ENCODE results near the gene PALLD. TPM values are rescaled to one million over a fixed set of nuclear protein-coding genes. Genes with fewer than 3 reads are reported as not detected.

The PALLD gene
- total RNA-seq, 2 experiments from 2014 or later: 0.49 to 0.78 TPM

DNA sequence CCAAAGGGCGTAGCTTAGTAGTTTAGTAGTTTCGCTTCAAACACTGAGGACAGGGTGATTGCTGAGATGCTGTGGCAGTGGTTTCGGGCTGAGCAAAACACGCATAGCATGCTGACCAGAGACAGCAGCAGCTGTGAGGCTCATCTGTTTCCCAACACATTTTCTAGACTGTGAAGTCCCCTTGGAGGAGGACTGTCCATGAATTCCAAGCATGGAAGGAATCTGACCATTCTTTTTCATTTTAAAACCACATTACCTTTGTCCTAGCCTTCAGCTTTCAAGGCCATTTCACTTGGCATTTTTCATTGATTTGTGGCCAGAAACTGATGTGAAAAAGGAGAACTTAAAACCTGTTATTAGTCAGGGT lies 240.9 kb downstream of the PALLD start:
- no peaks in the 10 kb centered on the region for H3K9me3 Mint-ChIP-seq
- ATAC-seq (ENCODE audit: poor library complexity) (no peak), DNase-seq (no peak)
- H3K36me3 Mint-ChIP-seq (ENCODE audit: low read depth): no peaks in the 10 kb centered on the region
- no peaks in the 10 kb centered on the region for H3K36me3 ChIP-seq (ENCODE audit: insufficient read depth, low read length)
- no peak overlapping the region for H3K4me3 ChIP-seq (ENCODE audit: low read length)
- H3K27ac Mint-ChIP-seq: no peak overlapping the region
- no peak for TF ChIP-seq CTCF (IDR thresholded peaks at IDR 0.05)
- H3K27ac ChIP-seq (ENCODE audit: low read depth in 1 of 2, low read length in 2 of 2): no peak overlapping the region
- intact Hi-C loops (cut with DNase I, micrococcal nuclease): no loop called here
- H3K9me3 ChIP-seq (ENCODE audit: control insufficient read depth in 1 of 2, insufficient read depth in 1 of 2, low read length in 2 of 2): no peaks in the 10 kb centered on the region
- ChIA-PET POLR2A (no interaction called here), CTCF (no interaction called here)
- no peaks in the 10 kb centered on the region for H3K4me1 ChIP-seq (ENCODE audit: insufficient read depth, low read length)
- H3K4me3 Mint-ChIP-seq: no peak overlapping the region
- H3K27me3 Mint-ChIP-seq: peaks cover 8% of the 10 kb centered on the region
- H3K4me1 Mint-ChIP-seq (ENCODE audit: low read depth): no peaks in the 10 kb centered on the region
- H3K27me3 ChIP-seq (ENCODE audit: control insufficient read depth in 1 of 2, insufficient read depth in 2 of 2, low read length in 2 of 2): no peaks in the 10 kb centered on the region

DNA sequence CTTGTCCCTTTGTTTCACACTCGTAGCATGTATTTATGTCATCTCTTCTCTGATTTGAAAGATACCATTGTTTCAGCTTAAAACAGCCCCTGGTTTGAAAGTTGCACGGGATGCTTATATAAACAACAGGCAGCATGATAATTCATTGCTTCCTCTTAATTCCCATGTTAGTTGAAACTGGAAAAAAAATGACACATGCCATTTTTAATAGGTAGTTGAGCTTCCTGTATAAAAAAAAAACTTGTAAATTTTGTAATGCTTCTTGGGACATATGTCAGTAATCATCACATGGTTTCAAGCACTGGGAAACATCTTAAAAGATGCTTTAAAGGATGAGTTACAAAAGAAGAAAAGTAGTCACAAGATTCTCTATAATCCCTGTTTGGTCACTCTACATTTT lies 243.0 kb downstream of the PALLD start:
- H3K9me3 Mint-ChIP-seq: no peaks in the 10 kb centered on the region
- DNase-seq (no peak), ATAC-seq (ENCODE audit: poor library complexity) (no peak)
- peaks cover 11% of the 10 kb centered on the region for H3K27me3 Mint-ChIP-seq
- H3K27me3 ChIP-seq (ENCODE audit: control insufficient read depth in 1 of 2, insufficient read depth in 2 of 2, low read length in 2 of 2): no peaks in the 10 kb centered on the region
- H3K36me3 ChIP-seq (ENCODE audit: insufficient read depth, low read length): no peaks in the 10 kb centered on the region
- CTCF ChIA-PET: no interaction called here
- H3K4me1 Mint-ChIP-seq (ENCODE audit: low read depth): no peaks in the 10 kb centered on the region
- TF ChIP-seq CTCF (IDR thresholded peaks at IDR 0.05): no peak
- POLR2A ChIA-PET: no interaction called here
- no peak overlapping the region for H3K4me3 ChIP-seq (ENCODE audit: low read length)
- H3K27ac ChIP-seq (ENCODE audit: low read depth in 1 of 2, low read length in 2 of 2): no peak overlapping the region
- H3K36me3 Mint-ChIP-seq (ENCODE audit: low read depth): no peaks in the 10 kb centered on the region
- intact Hi-C loops (cut with DNase I, micrococcal nuclease): no loop called here
- H3K27ac Mint-ChIP-seq: no peak overlapping the region
- no peaks in the 10 kb centered on the region for H3K9me3 ChIP-seq (ENCODE audit: control insufficient read depth in 1 of 2, insufficient read depth in 1 of 2, low read length in 2 of 2)
- no peak overlapping the region for H3K4me3 Mint-ChIP-seq
- H3K4me1 ChIP-seq (ENCODE audit: insufficient read depth, low read length): no peaks in the 10 kb centered on the region

GRCh38 chr4:168740691-168741090 lies 243.8 kb downstream of the PALLD start:
- Histone ChIP-seq H3K27me3 (ENCODE audit: control insufficient read depth in 1 of 2, insufficient read depth in 2 of 2, low read length in 2 of 2) (no peaks in the 10 kb centered on the region), H3K9me3 (ENCODE audit: control insufficient read depth in 1 of 2, insufficient read depth in 1 of 2, low read length in 2 of 2) (no peaks in the 10 kb centered on the region), H3K27ac (ENCODE audit: low read depth in 1 of 2, low read length in 2 of 2) (no peak overlapping the region), H3K4me3 (ENCODE audit: low read length) (no peak overlapping the region), H3K36me3 (ENCODE audit: insufficient read depth, low read length) (no peaks in the 10 kb centered on the region), H3K4me1 (ENCODE audit: insufficient read depth, low read length) (no peaks in the 10 kb centered on the region)
- H3K27ac Mint-ChIP-seq: no peak overlapping the region
- ATAC-seq (ENCODE audit: poor library complexity) (no peak), DNase-seq (no peak)
- TF ChIP-seq CTCF (IDR thresholded peaks at IDR 0.05): no peak
- H3K36me3 Mint-ChIP-seq (ENCODE audit: low read depth): no peaks in the 10 kb centered on the region
- peaks cover 4% of the 10 kb centered on the region for H3K27me3 Mint-ChIP-seq
- POLR2A ChIA-PET: no interaction called here
- no peaks in the 10 kb centered on the region for H3K4me1 Mint-ChIP-seq (ENCODE audit: low read depth)
- CTCF ChIA-PET: no interaction called here
- H3K9me3 Mint-ChIP-seq: no peaks in the 10 kb centered on the region
- intact Hi-C loops (cut with DNase I, micrococcal nuclease): no loop called here
- no peak overlapping the region for H3K4me3 Mint-ChIP-seq
